Ovary (tissue), 9 donors: Measurements from ENCODE around the gene VENTX. TPM values are rescaled to one million over a fixed set of nuclear protein-coding genes. Genes with fewer than 3 reads are reported as not detected.

Experiments used
- DNase-seq, 5 donors: peaks; one replicate each; pipeline ENCODE4 v3.0.0-alpha.2; 2019 to 2020
- H3K27ac ChIP-seq, 2 donors: fragments of 200-600 bp; one replicate each; pipeline versions ENCODE4 v1.5.1 to v1.8.0; 2019 to 2022
- H3K27me3 ChIP-seq: fragments of 200-600 bp; one replicate; pipeline ENCODE4 v1.8.0; 2022
- H3K36me3 ChIP-seq: fragments of 200-600 bp; sonication (generic); one replicate; pipeline ENCODE4 v1.5.1; 2019
- H3K4me1 ChIP-seq: one replicate; pipeline ENCODE4 v1.8.1; 2013; ENCODE audit warnings: mild to moderate bottlenecking, moderate library complexity; ENCODE audit not compliant: insufficient read depth
- H3K4me3 ChIP-seq: fragments of 200-600 bp; sonication (generic); one replicate; pipeline ENCODE4 v1.5.1; 2017
- H3K9me3 ChIP-seq, 2 donors: fragments of 200-600 bp in 1 of 2; sonication (generic) in 1 of 2; one replicate each; pipeline versions ENCODE4 v1.5.1 to v1.8.1; 2013 to 2019; ENCODE audit warnings: mild to moderate bottlenecking in 1 of 2, moderate library complexity in 1 of 2
- EP300 ChIP-seq: sonication (generic); formaldehyde crosslinking; IDR thresholded peaks from one replicate; pipeline ENCODE4 v1.6.1; 2017; ENCODE audit warnings: antibody characterized with exemption
- POLR2A ChIP-seq: fragments of 450-650 bp; IDR thresholded peaks from one replicate; pipeline ENCODE4 v1.6.1; 2017; ENCODE audit warnings: antibody characterized with exemption, mild to moderate bottlenecking, moderate library complexity
- WGBS, 3 donors: extraction: QIAGEN DNeasy Blood & Tissue Kit in 1 of 3; methylation state at CpG; one replicate each; pipeline versions ENCODE4 v1.1.5 to v1.1.7; 2013 to 2017; 5-methylcytosine and 5-hydroxymethylcytosine counted together
- intact Hi-C, 4 donors: fragments of 100-400 bp; cut with DNase I; formaldehyde crosslinking; loops; one replicate each; pipeline versions ENCODE4 v1.11.0 to v1.15.1; 2022 to 2023
- polyA plus RNA-seq, 2 donors: library from polyadenylated mRNA; stranded (reverse); fragments of 200-250 nt in 1 of 2; fragments of 350-450 nt in 1 of 2; fragmentation: Illumina TruSeq in 1 of 2; extraction: RNeasy Lipid Tissue Mini Kit (QIAGEN cat#74804) in 1 of 2; gene quantifications; one replicate each; pipeline ENCODE4 v1.2.3, GENCODE V29; 2013 to 2014
- total RNA-seq, 7 donors: library from RNA; depleted of rRNA in 2 of 7; stranded (reverse); fragments of >200 nt in 2 of 7; fragmentation: NEBNext Ultra II Directional in 3 of 7; extraction: Animal tissue kit (Norgen Biotek cat#: 25700) in 3 of 7; gene quantifications; one replicate each; pipeline versions ENCODE4 v1.1.0 to v1.2.4, GENCODE V29; 2016 to 2023
- TF ChIP-seq, protein P1 (sequence below), 3 donors: fragments of 450-650 bp in 2 of 3; fragments of 200-600 bp in 1 of 3; IDR thresholded peaks; one replicate each; pipeline versions ENCODE4 v1.5.1 to v1.8.0; 2016 to 2022; ENCODE audit warnings: antibody characterized with exemption in 3 of 3, mild to moderate bottlenecking in 1 of 3
- donor health status: DM: no; HTN: no; CAD: no; lungs with moderate emphysema.
- donor health status: DM: no; HTN: no; CAD: no.
- donor health status: Bipolar disorder and iron deficiency.
- donor health status: DM: yes; HTN: yes; CAD: no.
- donor health status: DM: no; HTN: no; CAD: no.
- donor health status: DM: yes; HTN: yes; CAD: no.

Gene VENTX
- total and polyA plus RNA-seq, 9 donors = 0.23 to 2.2 (median 0.83) TPM

DNA sequence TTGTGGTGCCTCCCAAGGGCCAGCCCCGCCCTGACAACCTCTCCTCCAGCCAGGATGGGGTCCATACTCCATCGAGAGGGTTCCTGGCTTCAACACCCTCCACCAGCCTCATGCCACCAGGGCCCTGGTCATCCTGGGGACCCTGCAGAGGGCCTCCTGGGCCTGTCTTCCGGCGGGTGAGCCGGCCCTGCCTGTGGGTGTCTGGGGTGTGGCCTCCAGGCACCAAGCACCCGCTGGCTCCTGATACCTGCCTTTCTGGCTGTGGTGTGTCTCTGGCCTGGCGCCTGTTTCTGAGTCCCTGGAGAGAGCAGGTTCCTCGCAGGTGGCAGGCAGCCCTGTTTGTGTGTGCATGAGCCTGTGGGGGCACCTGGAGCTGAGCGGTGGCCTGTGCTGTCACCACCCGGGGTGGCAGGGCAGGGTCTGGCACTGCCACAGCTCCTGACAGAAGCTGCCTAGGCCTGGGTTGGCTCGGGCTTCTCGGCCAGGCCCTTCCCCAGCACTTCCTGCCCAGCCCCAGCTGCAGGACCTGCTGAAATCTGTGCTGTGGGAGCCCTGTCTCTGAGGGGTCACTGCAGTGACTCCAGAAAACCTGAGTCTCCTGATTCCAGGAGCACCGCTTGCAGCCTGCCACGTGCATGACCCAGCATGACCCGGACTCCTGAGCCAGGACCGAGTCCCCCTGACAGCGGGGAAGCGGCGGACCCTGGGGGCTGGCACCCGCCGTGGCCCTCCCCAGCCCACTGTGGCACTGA, 20.6 kb downstream of the VENTX start:
- WGBS, 3 donors = 79 to 85% (median 82%) methylated on average over 19 to 21 of the region's 21 CpGs
- intact Hi-C loops = no loop called here
- Histone ChIP-seq H3K4me1 (peaks cover 28% of the 10 kb centered on the region), H3K27ac (peak overlapping the region; percentile 66 to 83), H3K9me3 (no peaks in the 10 kb centered on the region), H3K4me3 (no peak overlapping the region), H3K27me3 (no peaks in the 10 kb centered on the region), H3K36me3 (no peaks in the 10 kb centered on the region)
- no peak for TF ChIP-seq POLR2A
- peak in 3 of 5 donors; percentile 64 to 69 (median 66) for DNase-seq

- Histone ChIP-seq H3K27me3 (no peaks in the 10 kb centered on the region), H3K4me1 (peaks cover 23% of the 10 kb centered on the region), H3K27ac (peak overlapping the region; percentile 66 to 83), H3K9me3 (no peaks in the 10 kb centered on the region), H3K4me3 (no peak overlapping the region), H3K36me3 (no peaks in the 10 kb centered on the region)
- peak; percentile 65 to 76 (median 71) for DNase-seq
- TF ChIP-seq, protein P1, sequence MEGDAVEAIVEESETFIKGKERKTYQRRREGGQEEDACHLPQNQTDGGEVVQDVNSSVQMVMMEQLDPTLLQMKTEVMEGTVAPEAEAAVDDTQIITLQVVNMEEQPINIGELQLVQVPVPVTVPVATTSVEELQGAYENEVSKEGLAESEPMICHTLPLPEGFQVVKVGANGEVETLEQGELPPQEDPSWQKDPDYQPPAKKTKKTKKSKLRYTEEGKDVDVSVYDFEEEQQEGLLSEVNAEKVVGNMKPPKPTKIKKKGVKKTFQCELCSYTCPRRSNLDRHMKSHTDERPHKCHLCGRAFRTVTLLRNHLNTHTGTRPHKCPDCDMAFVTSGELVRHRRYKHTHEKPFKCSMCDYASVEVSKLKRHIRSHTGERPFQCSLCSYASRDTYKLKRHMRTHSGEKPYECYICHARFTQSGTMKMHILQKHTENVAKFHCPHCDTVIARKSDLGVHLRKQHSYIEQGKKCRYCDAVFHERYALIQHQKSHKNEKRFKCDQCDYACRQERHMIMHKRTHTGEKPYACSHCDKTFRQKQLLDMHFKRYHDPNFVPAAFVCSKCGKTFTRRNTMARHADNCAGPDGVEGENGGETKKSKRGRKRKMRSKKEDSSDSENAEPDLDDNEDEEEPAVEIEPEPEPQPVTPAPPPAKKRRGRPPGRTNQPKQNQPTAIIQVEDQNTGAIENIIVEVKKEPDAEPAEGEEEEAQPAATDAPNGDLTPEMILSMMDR (IDR thresholded peaks at IDR 0.05) = no peak
- TF ChIP-seq EP300 = peak; percentile 20
- 65 to 75% (median 74%) methylated on average over 24 of the region's 24 CpGs for WGBS, 3 donors
- intact Hi-C loops = no loop called here
These were observed 21.4 kb downstream of the VENTX start for GRCh38 chr10:133258818-133259601.

- intact Hi-C loops = no loop called here
- H3K27me3 ChIP-seq = no peaks in the 10 kb centered on the region
- H3K4me1 ChIP-seq = peaks cover 18% of the 10 kb centered on the region
- no peaks in the 10 kb centered on the region for H3K36me3 ChIP-seq
- DNase-seq = no peak
- no peaks in the 10 kb centered on the region for H3K9me3 ChIP-seq
- H3K4me3 ChIP-seq = no peak overlapping the region
- TF ChIP-seq, protein P1 (IDR thresholded peaks at IDR 0.05) = no peak
- TF ChIP-seq POLR2A (no peak), EP300 (no peak)
- WGBS, 3 donors = 73 to 81% (median 77%) methylated on average over 12 of the region's 12 CpGs
- H3K27ac ChIP-seq = peak overlapping the region in 1 of 2 donors; percentile 83
These were observed 21.9 kb downstream of the VENTX start for GRCh38 chr10:133259602-133259989.

DNA sequence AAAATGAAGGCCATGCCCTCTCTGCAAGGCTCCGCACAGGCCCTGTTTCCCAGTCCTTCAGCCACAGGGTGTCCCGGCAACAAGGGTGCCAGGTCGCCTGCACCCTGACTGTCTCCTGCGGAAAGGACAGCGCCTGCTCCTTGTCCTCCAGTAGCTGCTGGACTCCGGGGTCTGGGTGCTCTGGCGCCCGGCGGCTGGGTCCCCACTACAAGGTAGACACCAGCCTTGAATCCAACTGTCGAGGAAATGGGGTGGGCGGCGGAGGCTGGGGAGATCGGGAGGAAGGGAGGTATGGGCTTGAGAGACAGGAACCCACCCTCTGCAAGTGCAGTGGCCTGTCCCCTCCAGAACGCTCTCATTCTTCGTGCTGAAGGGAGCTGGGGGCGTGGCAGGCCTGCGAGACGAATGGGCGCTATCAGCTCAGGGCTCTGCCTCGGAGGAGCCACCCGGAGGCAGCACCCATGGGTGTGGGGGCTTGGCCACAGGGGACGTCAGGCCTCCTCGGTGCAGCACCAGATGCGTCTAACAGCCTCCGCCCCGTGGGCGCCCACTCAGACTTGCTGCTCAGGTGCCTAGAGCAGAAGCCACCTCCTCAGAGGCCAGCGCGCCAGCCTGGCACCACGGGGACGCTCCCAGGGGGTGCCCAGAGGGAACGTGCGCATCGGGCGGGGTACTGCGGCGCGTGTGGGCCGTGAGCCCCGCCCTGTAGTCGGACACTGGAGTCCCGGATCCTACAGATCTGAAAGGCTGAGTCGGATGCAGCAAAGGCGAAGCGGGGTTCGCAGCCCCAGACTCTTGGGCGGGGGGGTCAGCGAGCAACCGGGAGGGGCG, 23.5 kb downstream of the VENTX start:
- Histone ChIP-seq H3K9me3 (no peaks in the 10 kb centered on the region), H3K4me3 (peak overlapping the region; percentile 79), H3K27me3 (no peaks in the 10 kb centered on the region), H3K36me3 (no peaks in the 10 kb centered on the region), H3K4me1 (peaks cover 7% of the 10 kb centered on the region), H3K27ac (peak overlapping the region; percentile 95 to 97)
- WGBS, 3 donors = 29 to 47% (median 33%) methylated on average over 33 to 50 of the region's 50 CpGs
- intact Hi-C loops = loop anchor here in 2 of 4 donors (2.0 to 5.0 kb wide), 2 partner anchors 46 to 50 kb away; partner anchors contain the start of genes TUBGCP2 (in 1 of the 2) and ZNF511 (in 1 of the 2)
- TF ChIP-seq, protein P1 (IDR thresholded peaks at IDR 0.05) = no peak
- TF ChIP-seq EP300 (no peak), POLR2A (no peak)
- peak; percentile 53 to 76 (median 76) for DNase-seq
